IMR-90 (cell line): ENCODE results near the gene FGB. TPM values are rescaled to one million over a fixed set of nuclear protein-coding genes. Genes with fewer than 3 reads are reported as not detected.

Source experiments
- ATAC-seq: fragments of 200-7000 bp; cut with Tn5 transposase; 2 replicates; pipeline ENCODE4 v1.9.1; 2020; ENCODE audit warnings: low read depth, mild to moderate bottlenecking, moderate library complexity
- BruUV-seq: library from RNA; stranded (reverse); fragments of 400-500 nt; replicated peaks from 2 replicates; lab custom pipeline; 2021; lab: Mats Ljungman, UMichigan
- CTCF ChIA-PET: fragments of 300-600 bp; formaldehyde crosslinking; extraction: SDS; loops from one replicate; lab custom pipeline; 2021; ENCODE audit warnings: antibody characterized with exemption; lab: Yijun Ruan, JAX
- POLR2A ChIA-PET: fragments of 300-600 bp; sonication (Branson Sonifier 250); formaldehyde crosslinking; loops from one replicate; lab custom pipeline; 2022; ENCODE audit warnings: antibody characterized with exemption; ENCODE audit not compliant: unreplicated experiment; lab: Charles Lee
- DNase-seq: peaks from one replicate; pipeline ENCODE4 v3.0.0; 2013
- H2AFZ ChIP-seq: replicated peaks from 2 replicates; pipeline ENCODE3; 2013; ENCODE audit warnings: low read length, mild to moderate bottlenecking; ENCODE audit not compliant: poor library complexity
- H2AK5ac ChIP-seq: 2 replicates; pipeline ENCODE4 v1.6.1; 2013; ENCODE audit warnings: low read depth, low read length, inconsistent platforms
- H2AK9ac ChIP-seq: replicated peaks from 2 replicates; pipeline ENCODE3; 2013; ENCODE audit warnings: mild to moderate bottlenecking, low read depth, low read length, moderate library complexity; ENCODE audit not compliant: poor library complexity
- H2BK120ac ChIP-seq: 2 replicates; pipeline ENCODE4 v1.6.1; 2013; ENCODE audit warnings: low read depth, low read length, inconsistent platforms
- H2BK15ac ChIP-seq: 3 replicates; pipeline ENCODE4 v1.6.1; 2013; ENCODE audit warnings: low read depth, low read length, inconsistent platforms
- H2BK20ac ChIP-seq: 2 replicates; pipeline ENCODE4 v1.6.1; 2013; ENCODE audit warnings: low read depth, mild to moderate bottlenecking, inconsistent platforms, low read length, moderate library complexity
- H2BK5ac ChIP-seq: 2 replicates; pipeline ENCODE4 v1.6.1; 2013; ENCODE audit warnings: mild to moderate bottlenecking, low read depth, low read length, inconsistent platforms; ENCODE audit not compliant: poor library complexity, severe bottlenecking
- H3K14ac ChIP-seq: replicated peaks from 2 replicates; pipeline ENCODE4 v1.6.1; 2013; ENCODE audit warnings: low read depth, low read length, inconsistent platforms
- H3K18ac ChIP-seq: 2 replicates; pipeline ENCODE4 v1.6.1; 2013; ENCODE audit warnings: low read depth, low read length, control low read depth
- H3K23ac ChIP-seq: 2 replicates; pipeline ENCODE4 v1.6.1; 2013; ENCODE audit warnings: low read depth, low read length, inconsistent platforms
- H3K27ac ChIP-seq: 2 replicates; pipeline ENCODE4 v1.5.1; 2013; ENCODE audit warnings: mild to moderate bottlenecking, control low read depth, low read length; ENCODE audit not compliant: insufficient read depth
- H3K27me3 ChIP-seq: 2 replicates; pipeline ENCODE4 v1.6.1; 2013; ENCODE audit warnings: low read length; ENCODE audit not compliant: control insufficient read depth, insufficient read depth
- H3K36me3 ChIP-seq: 2 replicates; pipeline ENCODE4 v1.6.1; 2013; ENCODE audit warnings: low read length, mixed read lengths; ENCODE audit not compliant: control insufficient read depth, insufficient read depth
- H3K4ac ChIP-seq: 2 replicates; pipeline ENCODE4 v1.6.1; 2013; ENCODE audit warnings: low read depth, low read length, inconsistent platforms
- H3K4me1 ChIP-seq: 2 replicates; pipeline ENCODE4 v1.6.1; 2013; ENCODE audit warnings: low read length, mixed read lengths; ENCODE audit not compliant: control insufficient read depth, insufficient read depth
- H3K4me2 ChIP-seq: 2 replicates; pipeline ENCODE4 v1.6.1; 2013; ENCODE audit warnings: low read depth, mild to moderate bottlenecking, control low read depth, low read length, moderate library complexity
- H3K4me3 ChIP-seq: 2 replicates; pipeline ENCODE4 v1.5.1; 2013; ENCODE audit warnings: low read depth, mild to moderate bottlenecking, control low read depth, low read length, moderate library complexity; ENCODE audit not compliant: insufficient read depth
- H3K56ac ChIP-seq: 2 replicates; pipeline ENCODE4 v1.6.1; 2013; ENCODE audit warnings: low read length, inconsistent platforms; ENCODE audit not compliant: insufficient read depth; ENCODE audit errors: extremely low read depth
- H3K79me1 ChIP-seq, 2 experiments: 2 replicates each; pipeline ENCODE4 v1.6.1; 2013; ENCODE audit warnings: low read length in 2 of 2, inconsistent platforms in 1 of 2, low read depth in 1 of 2
- H3K9ac ChIP-seq: 2 replicates; pipeline ENCODE4 v1.6.1; 2013; ENCODE audit warnings: low read depth, low read length, control low read depth
- H3K9me1 ChIP-seq: 2 replicates; pipeline ENCODE4 v1.6.1; 2013; ENCODE audit warnings: low read length, inconsistent platforms; ENCODE audit not compliant: insufficient read depth
- H3K9me3 ChIP-seq: 2 replicates; pipeline ENCODE4 v1.6.1; 2013; ENCODE audit warnings: low read length; ENCODE audit not compliant: control insufficient read depth, insufficient read depth
- H4K20me1 ChIP-seq: 2 replicates; pipeline ENCODE4 v1.6.1; 2013; ENCODE audit warnings: low read length, inconsistent platforms; ENCODE audit not compliant: insufficient read depth
- H4K5ac ChIP-seq: 2 replicates; pipeline ENCODE4 v1.6.1; 2013; ENCODE audit warnings: mild to moderate bottlenecking, low read depth, low read length, control low read depth
- H4K8ac ChIP-seq, 2 experiments: 2 replicates each; pipeline ENCODE4 v1.6.1; 2013; ENCODE audit warnings: low read depth in 2 of 2, low read length in 2 of 2, control low read depth in 1 of 2, inconsistent platforms in 1 of 2
- H4K91ac ChIP-seq: 2 replicates; pipeline ENCODE4 v1.6.1; 2013; ENCODE audit warnings: low read depth, low read length, inconsistent platforms; ENCODE audit not compliant: insufficient read depth
- BHLHE40 ChIP-seq: fragments of 150-350 bp; IDR thresholded peaks from 2 replicates; pipeline ENCODE4 v1.6.1; 2016; ENCODE audit warnings: mild to moderate bottlenecking, low read depth, low read length
- CEBPB ChIP-seq: IDR thresholded peaks from 2 replicates; pipeline ENCODE4 v1.6.1; 2012; ENCODE audit warnings: low read depth, low read length, improper control_type of control experiment
- FOS ChIP-seq: fragments of 150-350 bp; IDR thresholded peaks from 2 replicates; pipeline ENCODE4 v1.6.1; 2016; ENCODE audit warnings: low read depth, low read length
- MAZ ChIP-seq: IDR thresholded peaks from 2 replicates; pipeline ENCODE4 v1.6.1; 2012; ENCODE audit warnings: low read depth, mild to moderate bottlenecking, low read length, improper control_type of control experiment, moderate library complexity, borderline replicate concordance
- POLR2A ChIP-seq: IDR thresholded peaks from 2 replicates; pipeline ENCODE4 v1.6.1; 2012; ENCODE audit warnings: mild to moderate bottlenecking, low read depth, low read length
- RAD21 ChIP-seq: IDR thresholded peaks from 2 replicates; pipeline ENCODE4 v1.6.1; 2012; ENCODE audit warnings: low read length, improper control_type of control experiment
- USF2 ChIP-seq: fragments of 150-350 bp; IDR thresholded peaks from 2 replicates; pipeline ENCODE4 v1.6.1; 2017; ENCODE audit warnings: mild to moderate bottlenecking, antibody characterized with exemption, low read length, low read depth
- WGBS, 2 experiments: methylation state at CpG; one replicate each; pipeline versions ENCODE4 v1.1.5 to v1.1.7; 2013; ENCODE audit warnings: missing lambda C conversion rate in 2 of 2; ENCODE audit not compliant: insufficient read length in 1 of 2; ENCODE audit errors: extremely low coverage in 2 of 2; 5-methylcytosine and 5-hydroxymethylcytosine counted together
- dilution Hi-C: fragments of 300-500 bp; cut with HindIII; formaldehyde crosslinking; loops from one replicate; pipeline ENCODE4 v1.14.3; 2018; ENCODE audit warnings: low sequenced_read_pairs; ENCODE audit not compliant: unreplicated experiment
- in situ Hi-C: fragments of 300-500 bp; cut with MboI; formaldehyde crosslinking; loops from 3 replicates; pipeline ENCODE4 v1.14.3; 2019; ENCODE audit warnings: low sequenced_read_pairs, inconsistent platforms, mixed read lengths
- intact Hi-C: fragments of 100-400 bp; cut with micrococcal nuclease; formaldehyde crosslinking; loops from 2 replicates; pipeline ENCODE4 v1.10.0; 2022
- polyA plus RNA-seq, 3 experiments: library from polyadenylated mRNA; depleted of rRNA; stranded (reverse); fragments of >200 nt; gene quantifications; 2 replicates each; pipeline ENCODE4 v1.2.3, GENCODE V29; 2012; ENCODE audit warnings: low replicate concordance in 1 of 3
- total RNA-seq: library from RNA; depleted of rRNA; stranded (reverse); fragments of >200 nt; gene quantifications from 2 replicates; pipeline ENCODE4 v1.2.3, GENCODE V29; 2012

FGB gene
- total and polyA plus RNA-seq, 2 of the 4 experiments (the other 2 are of a cell fraction) = not detected

GRCh38 chr4:154588198-154588597 is 25.4 kb downstream of the FGB start:
- DNase-seq (no peak), ATAC-seq (no peak)
- H3K79me1 ChIP-seq = no peaks in the 10 kb centered on the region
- no peak overlapping the region for H2AFZ ChIP-seq
- H2BK120ac ChIP-seq = no peak overlapping the region
- H4K91ac ChIP-seq = no peak overlapping the region
- H3K9ac ChIP-seq = no peak overlapping the region
- H2BK20ac ChIP-seq = no peak overlapping the region
- H2BK5ac ChIP-seq = no peak overlapping the region
- H3K23ac ChIP-seq = no peak overlapping the region
- H3K4ac ChIP-seq = no peak overlapping the region
- ChIA-PET CTCF (interaction anchor here (0.6 to 1.4 kb wide), 2 partner anchors 29 to 369 kb away, joined by 3 to 4 read pairs; no protein-coding TSS in a partner anchor), POLR2A (no interaction called here)
- BruUV-seq = no TSS peak
- no peak overlapping the region for H4K8ac ChIP-seq
- no peak overlapping the region for H4K5ac ChIP-seq
- H3K56ac ChIP-seq = no peak overlapping the region
- no peak overlapping the region for H2AK9ac ChIP-seq
- no peaks in the 10 kb centered on the region for H3K9me1 ChIP-seq
- H3K18ac ChIP-seq = no peak overlapping the region
- H3K9me3 ChIP-seq = no peaks in the 10 kb centered on the region
- dilution Hi-C loops = no loop called here
- H3K27ac ChIP-seq = no peak overlapping the region
- no peak overlapping the region for H2AK5ac ChIP-seq
- no peak overlapping the region for H2BK15ac ChIP-seq
- no CpG with 5 or more reads among the region's 2 CpGs for WGBS, 2 experiments
- no peak overlapping the region for H3K4me3 ChIP-seq
- TF ChIP-seq POLR2A (no peak), RAD21 (no peak), CEBPB (no peak), MAZ (no peak), FOS (no peak), USF2 (no peak), BHLHE40 (no peak)
- intact Hi-C loops = no loop called here
- no peaks in the 10 kb centered on the region for H4K20me1 ChIP-seq
- no peaks in the 10 kb centered on the region for H3K27me3 ChIP-seq
- H3K4me2 ChIP-seq = no peak overlapping the region
- H3K4me1 ChIP-seq = no peaks in the 10 kb centered on the region
- H3K14ac ChIP-seq = no peak overlapping the region
- in situ Hi-C loops = no loop called here
- H3K36me3 ChIP-seq = no peaks in the 10 kb centered on the region
